Mesodermal cell (in vitro differentiated cells): ENCODE results near the gene ZCWPW1.
"Not testable (repeated sequence)": the region's sequence is repeated elsewhere in the genome, so short reads cannot be mapped to it uniquely, and the experiment has no call there.

Source experiments
- H3K27ac ChIP-seq: 2 replicates; pipeline ENCODE4 v1.7.0; 2013; ENCODE audit warnings: mild to moderate bottlenecking, low read depth, low read length, moderate library complexity; ENCODE audit not compliant: severe bottlenecking
- H3K36me3 ChIP-seq: 2 replicates; pipeline ENCODE4 v1.7.1; 2013; ENCODE audit warnings: mild to moderate bottlenecking, low read length, moderate library complexity; ENCODE audit not compliant: control insufficient read depth, insufficient read depth
- H3K4me1 ChIP-seq: one replicate; pipeline ENCODE4 v1.7.1; 2013; ENCODE audit warnings: mild to moderate bottlenecking, low read length; ENCODE audit not compliant: insufficient read depth, control insufficient read depth, poor library complexity, severe bottlenecking
- H3K4me3 ChIP-seq: 2 replicates; pipeline ENCODE4 v1.7.0; 2013; ENCODE audit warnings: low read length, control low read depth, mild to moderate bottlenecking; ENCODE audit not compliant: insufficient read depth, poor library complexity, severe bottlenecking; ENCODE audit errors: extremely low read depth
- H3K9me3 ChIP-seq: 2 replicates; pipeline ENCODE4 v1.7.1; 2013; ENCODE audit warnings: mild to moderate bottlenecking, low read length, moderate library complexity; ENCODE audit not compliant: control insufficient read depth
- WGBS, 2 experiments: methylation state at CpG; one replicate each; pipeline ENCODE4 v1.1.5; 2013; ENCODE audit warnings: missing lambda C conversion rate in 2 of 2; ENCODE audit not compliant: insufficient coverage in 2 of 2; 5-methylcytosine and 5-hydroxymethylcytosine counted together

The ZCWPW1 gene

DNA sequence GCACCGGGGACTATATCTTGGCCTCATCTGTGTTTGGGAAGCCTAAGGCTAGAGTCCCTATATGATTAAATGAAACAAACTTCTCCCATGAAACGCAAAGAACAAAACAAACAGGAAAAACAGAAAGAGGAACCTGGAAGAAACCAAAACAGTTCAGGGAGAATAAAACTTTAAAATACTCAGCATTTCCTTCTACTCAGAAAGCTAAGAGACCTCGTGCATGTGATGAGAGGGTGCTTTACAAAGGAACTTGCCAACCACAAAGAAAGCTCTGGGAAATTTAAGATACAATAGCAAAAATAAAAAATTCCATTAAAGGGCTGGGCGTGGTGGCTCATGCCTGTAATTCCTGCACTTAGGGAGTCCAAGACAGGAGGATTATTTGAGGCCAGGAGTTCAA is 48.3 kb downstream of the ZCWPW1 start:
- H3K4me3 ChIP-seq: no peak overlapping the region
- no peaks in the 10 kb centered on the region for H3K36me3 ChIP-seq
- 86 to 100% methylated on average over 1 of the region's 4 CpGs for WGBS, 2 experiments
- H3K4me1 ChIP-seq: no peaks in the 10 kb centered on the region
- no peaks in the 10 kb centered on the region for H3K9me3 ChIP-seq
- H3K27ac ChIP-seq: no peak overlapping the region

DNA sequence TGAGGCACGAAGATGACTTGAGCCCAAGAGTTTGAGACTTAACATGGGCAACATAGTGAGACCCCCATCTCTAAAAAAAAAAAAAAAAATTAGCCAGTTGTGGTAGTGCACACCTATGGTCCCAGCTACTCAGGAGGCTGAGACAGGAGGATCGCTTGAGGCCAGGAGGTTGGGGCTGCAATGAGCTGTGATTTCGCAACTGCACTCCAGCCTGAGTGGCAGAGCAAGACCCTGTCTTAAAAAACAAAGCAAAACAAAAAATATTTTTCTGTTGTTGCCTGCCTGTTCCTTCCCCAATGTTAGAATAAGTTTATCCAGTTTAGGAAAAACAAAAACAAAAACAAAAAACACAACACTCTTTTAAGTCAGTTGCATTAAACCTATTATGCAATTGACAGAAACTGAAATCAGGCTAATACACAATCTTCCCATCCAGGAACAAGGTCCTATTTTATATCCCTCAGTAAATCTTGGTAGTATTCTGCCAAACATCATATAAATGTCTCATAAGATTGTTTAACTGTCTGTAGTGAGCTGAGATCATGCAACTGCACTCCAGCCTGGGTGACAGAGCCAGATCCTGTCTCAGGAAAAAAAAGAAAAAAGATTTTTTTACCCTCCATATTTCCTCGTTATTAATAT is 50.3 kb downstream of the ZCWPW1 start:
- no peak overlapping the region for H3K27ac ChIP-seq
- H3K4me3 ChIP-seq: no peak overlapping the region
- H3K4me1 ChIP-seq: no peaks in the 10 kb centered on the region
- H3K9me3 ChIP-seq: no peaks in the 10 kb centered on the region
- H3K36me3 ChIP-seq: no peaks in the 10 kb centered on the region
- 80 to 100% methylated on average over 1 to 3 of the region's 4 CpGs for WGBS, 2 experiments

DNA sequence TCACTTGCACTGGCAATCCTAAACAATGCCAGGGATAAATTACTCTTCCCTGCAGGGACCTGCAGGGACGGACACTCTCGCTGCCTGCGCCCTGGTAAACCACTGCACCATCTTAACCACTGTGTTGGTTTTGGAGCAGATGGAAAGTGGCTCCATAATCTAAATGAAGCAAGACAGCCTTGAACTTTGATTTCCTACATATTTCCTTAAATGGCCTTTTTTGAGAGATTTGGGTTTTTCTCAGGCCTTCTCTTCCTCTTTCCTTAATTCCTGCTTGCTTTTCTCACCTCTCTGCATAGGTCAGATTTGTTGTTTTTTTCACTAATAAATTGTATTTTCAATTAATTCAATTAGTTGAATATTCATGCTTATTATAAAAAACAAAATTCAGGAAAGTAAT is 52.4 kb downstream of the ZCWPW1 start:
- Histone ChIP-seq H3K36me3 (no peaks in the 10 kb centered on the region), H3K27ac (no peak overlapping the region), H3K4me1 (peaks cover 8% of the 10 kb centered on the region), H3K9me3 (no peaks in the 10 kb centered on the region), H3K4me3 (no peak overlapping the region)
- WGBS, 2 experiments: 100% methylated on average over 3 of the region's 3 CpGs; no CpG with 5 or more reads in 1 of the 2 experiments

DNA sequence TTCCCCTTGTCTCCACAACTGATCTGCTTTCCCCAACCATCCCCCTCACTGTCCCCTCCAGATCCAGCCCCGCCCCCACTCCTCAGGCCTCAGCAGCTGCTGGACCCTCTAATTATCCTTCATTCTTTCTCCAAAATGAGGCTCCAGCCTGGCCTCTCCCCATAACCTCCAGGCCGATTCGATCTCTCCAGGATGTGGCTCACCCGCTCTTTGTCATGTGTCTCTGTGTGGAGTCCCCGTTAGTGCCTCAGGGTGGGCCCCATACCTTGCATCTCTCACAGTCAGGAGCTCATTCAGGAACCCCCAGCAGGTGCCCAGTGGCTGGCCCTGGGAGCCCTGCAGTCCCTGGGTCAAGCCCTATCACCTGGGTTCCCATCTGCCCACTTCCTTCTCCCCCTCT is 53.9 kb downstream of the ZCWPW1 start:
- H3K27ac ChIP-seq: no peak overlapping the region
- no peaks in the 10 kb centered on the region for H3K36me3 ChIP-seq
- no peak overlapping the region for H3K4me3 ChIP-seq
- WGBS, 2 experiments: 73 to 74% methylated on average over 5 of the region's 5 CpGs
- H3K9me3 ChIP-seq: no peaks in the 10 kb centered on the region
- peaks cover 8% of the 10 kb centered on the region for H3K4me1 ChIP-seq

DNA sequence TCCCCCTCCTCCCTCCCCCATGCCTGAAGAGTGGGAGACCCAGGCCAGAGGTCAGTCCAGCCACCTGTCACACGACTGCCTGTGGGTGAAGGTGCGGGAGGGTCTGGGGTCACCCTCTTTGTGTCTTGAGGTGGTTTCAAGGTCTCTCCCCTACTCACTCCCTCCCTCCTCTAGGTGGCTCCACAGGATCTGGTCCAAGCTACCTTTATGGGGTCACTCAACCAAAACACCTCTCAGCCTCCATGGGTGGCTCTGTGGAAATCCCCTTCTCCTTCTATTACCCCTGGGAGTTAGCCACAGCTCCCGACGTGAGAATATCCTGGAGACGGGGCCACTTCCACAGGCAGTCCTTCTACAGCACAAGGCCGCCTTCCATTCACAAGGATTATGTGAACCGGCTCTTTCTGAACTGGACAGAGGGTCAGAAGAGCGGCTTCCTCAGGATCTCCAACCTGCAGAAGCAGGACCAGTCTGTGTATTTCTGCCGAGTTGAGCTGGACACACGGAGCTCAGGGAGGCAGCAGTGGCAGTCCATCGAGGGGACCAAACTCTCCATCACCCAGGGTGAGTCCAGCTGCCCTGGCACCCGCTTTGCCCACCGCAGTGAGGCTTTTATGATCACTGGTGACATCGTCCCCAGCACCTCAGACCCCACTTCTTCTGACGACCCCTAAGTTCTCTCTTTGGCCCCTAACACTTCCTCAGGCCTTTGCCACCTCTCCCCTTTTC is 54.5 kb downstream of the ZCWPW1 start:
- WGBS, 2 experiments: 85 to 87% methylated on average over 11 to 14 of the region's 15 CpGs
- not testable (repeated sequence) for H3K9me3 ChIP-seq, H3K27ac ChIP-seq, H3K4me1 ChIP-seq, H3K4me3 ChIP-seq, H3K36me3 ChIP-seq

DNA sequence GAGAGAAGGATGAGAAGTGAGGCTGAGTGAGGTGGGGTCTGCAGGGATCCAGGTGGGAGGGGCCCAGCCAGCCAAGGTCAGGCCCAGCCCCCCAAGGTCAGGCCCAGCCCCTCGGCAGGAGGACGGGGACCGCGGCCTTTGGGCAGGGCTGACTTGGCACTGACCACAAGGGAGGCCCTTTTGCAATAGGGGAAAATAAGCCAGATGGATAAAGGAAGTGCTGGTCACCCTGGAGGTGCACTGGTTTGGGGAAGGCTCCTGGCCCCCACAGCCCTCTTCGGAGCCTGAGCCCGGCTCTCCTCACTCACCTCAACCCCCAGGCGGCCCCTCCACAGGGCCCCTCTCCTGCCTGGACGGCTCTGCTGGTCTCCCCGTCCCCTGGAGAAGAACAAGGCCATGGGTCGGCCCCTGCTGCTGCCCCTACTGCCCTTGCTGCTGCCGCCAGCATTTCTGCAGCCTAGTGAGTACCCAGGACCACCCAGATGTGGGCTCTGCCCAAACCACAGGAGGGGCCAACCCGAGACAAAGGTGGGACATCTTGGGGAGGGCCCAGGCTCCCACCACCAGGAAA is 55.2 kb downstream of the ZCWPW1 start, which contains the start of gene PILRA:
PILRA (plus strand) TSS at position 227 of the 571 bp plus-strand sequence; CDS start at position 397, 170 bp downstream.
- no peak within 1 kb of the TSS for H3K27ac ChIP-seq
- WGBS, 2 experiments: 80 to 86% methylated on average over 8 to 11 of the region's 12 CpGs

DNA sequence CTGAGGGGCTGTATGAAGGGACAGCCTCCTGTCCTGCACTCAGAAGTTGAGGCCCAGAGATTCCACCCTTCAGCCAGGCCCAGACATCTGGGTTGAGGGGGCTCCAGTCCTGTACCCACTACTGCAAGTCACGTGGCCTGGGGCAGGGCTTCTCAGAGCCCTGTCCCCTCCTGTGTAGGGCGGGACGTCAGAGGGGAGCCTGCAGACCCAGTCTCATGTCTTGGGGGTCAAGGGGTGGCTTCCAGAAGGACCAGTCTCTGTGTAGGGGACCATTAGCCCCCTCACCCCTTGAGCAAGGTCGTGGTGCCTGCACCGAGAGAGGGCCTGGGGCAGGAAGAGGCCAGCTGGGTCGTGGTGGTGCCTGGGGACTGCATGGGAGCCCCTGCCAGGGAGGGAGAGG is 55.8 kb downstream of the ZCWPW1 start:
- Histone ChIP-seq H3K27ac (no peak overlapping the region), H3K36me3 (no peaks in the 10 kb centered on the region), H3K4me1 (peaks cover 8% of the 10 kb centered on the region), H3K4me3 (no peak overlapping the region), H3K9me3 (no peaks in the 10 kb centered on the region)
- 77 to 78% methylated on average over 4 of the region's 6 CpGs for WGBS, 2 experiments

More for the DNA sequence above, 55.2 kb downstream of the ZCWPW1 start, which contains the start of gene PILRA:
- Histone ChIP-seq H3K4me1 (peaks cover 8% of the 10 kb centered on the region), H3K36me3 (no peaks in the 10 kb centered on the region), H3K9me3 (no peaks in the 10 kb centered on the region), H3K4me3 (no peak within 1 kb of the TSS)

DNA sequence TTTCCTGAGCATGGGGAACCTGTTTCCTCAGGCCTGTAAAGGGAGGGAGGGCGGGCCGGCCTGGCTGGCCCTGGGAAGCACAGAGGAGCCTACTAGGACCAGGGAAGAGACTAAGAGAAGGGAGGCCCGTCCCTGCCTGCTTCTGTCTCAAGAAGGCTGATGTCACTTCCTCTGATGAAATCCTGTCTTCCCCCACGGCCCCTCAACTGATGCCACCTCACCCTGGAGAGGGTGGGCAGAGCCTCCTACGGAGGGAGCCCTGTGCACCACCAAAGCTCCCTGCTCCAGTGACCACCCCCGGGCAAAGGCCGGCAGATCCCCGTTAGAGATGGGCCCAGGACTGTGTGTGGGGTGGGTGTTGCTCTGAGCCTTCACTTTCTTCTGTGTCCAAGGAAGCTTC is 56.2 kb downstream of the ZCWPW1 start:
- H3K36me3 ChIP-seq: peaks cover 2% of the 10 kb centered on the region
- WGBS, 2 experiments: 86% methylated on average over 5 of the region's 8 CpGs; no CpG with 5 or more reads in 1 of the 2 experiments
- H3K9me3 ChIP-seq: no peaks in the 10 kb centered on the region
- no peak overlapping the region for H3K4me3 ChIP-seq
- H3K27ac ChIP-seq: no peak overlapping the region
- H3K4me1 ChIP-seq: peaks cover 8% of the 10 kb centered on the region

DNA sequence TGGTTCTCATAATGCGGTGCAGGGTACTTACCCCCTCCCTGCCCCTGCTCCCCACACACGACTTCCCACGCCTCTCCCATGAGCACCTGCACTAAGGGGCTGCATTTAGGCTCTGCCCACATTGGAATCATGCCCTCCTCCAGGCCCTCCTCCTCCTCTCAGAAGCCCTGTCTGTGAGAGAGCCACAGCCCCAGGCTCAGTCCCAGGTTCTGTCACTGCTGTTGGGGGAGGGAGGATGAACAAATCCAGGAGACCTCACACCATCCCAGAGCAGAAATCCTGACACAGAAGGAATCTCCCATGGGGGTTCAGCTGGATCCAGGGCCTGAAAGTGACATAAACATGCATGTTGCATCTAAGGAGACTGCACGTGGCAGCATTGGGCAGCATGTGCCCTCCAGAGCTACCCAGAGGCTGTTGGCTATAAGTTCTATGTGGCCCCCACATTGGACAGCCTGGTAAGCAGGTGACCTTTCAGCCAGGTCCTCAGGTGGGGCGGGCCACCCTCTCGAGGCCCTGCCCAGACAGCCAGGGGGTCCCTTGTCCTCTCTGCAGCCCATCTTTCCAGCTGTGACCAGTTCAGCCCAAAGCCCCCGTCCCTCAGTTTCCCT is 56.8 kb downstream of the ZCWPW1 start:
- Histone ChIP-seq H3K9me3 (no peaks in the 10 kb centered on the region), H3K4me1 (peaks cover 8% of the 10 kb centered on the region), H3K36me3 (peaks cover 6% of the 10 kb centered on the region), H3K27ac (no peak overlapping the region), H3K4me3 (no peak overlapping the region)
- WGBS, 2 experiments: 86 to 96% methylated on average over 5 to 7 of the region's 7 CpGs

DNA sequence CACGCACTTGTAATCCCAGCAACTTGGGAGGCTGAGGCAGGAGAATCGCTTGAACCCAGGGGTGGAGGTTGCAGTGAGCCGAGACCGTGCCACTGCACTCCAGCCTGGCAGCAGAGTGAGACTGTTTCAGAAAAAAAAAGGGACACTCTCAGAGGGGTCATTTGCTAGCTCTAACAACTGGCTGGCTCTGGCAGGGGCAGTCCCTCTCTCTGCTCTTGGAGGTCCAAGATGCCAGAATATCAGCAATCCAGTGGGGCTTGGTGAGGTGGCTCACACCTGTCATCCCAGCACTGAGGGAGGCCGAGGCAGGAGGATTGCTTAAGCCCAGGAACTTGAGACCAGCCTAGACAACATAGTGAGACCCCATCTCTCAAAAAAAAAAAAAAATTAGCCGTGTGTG is 57.8 kb downstream of the ZCWPW1 start:
- 95 to 98% methylated on average over 4 to 6 of the region's 6 CpGs for WGBS, 2 experiments
- Histone ChIP-seq H3K4me1 (peaks cover 8% of the 10 kb centered on the region), H3K36me3 (peaks cover 12% of the 10 kb centered on the region), H3K9me3 (no peaks in the 10 kb centered on the region), H3K4me3 (no peak overlapping the region), H3K27ac (no peak overlapping the region)
